Brain microvascular endothelial cell (primary cell): ENCODE measurements around the gene CDKN1A.

ENCODE experiments used
- DNase-seq: peaks from one replicate; pipeline ENCODE4 v3.0.0-alpha.2; 2020
- H3K27ac ChIP-seq: fragments of 250-450 bp; sonication (Bioruptor Pico); 2 replicates; pipeline ENCODE4 v1.5.1; 2020; ENCODE audit warnings: mild to moderate bottlenecking, moderate library complexity
- H3K27me3 ChIP-seq: fragments of 250-450 bp; sonication (Bioruptor Pico); replicated peaks from 2 replicates; pipeline ENCODE4 v1.5.1; 2020; ENCODE audit warnings: mild to moderate bottlenecking
- H3K36me3 ChIP-seq: fragments of 250-450 bp; sonication (Bioruptor Pico); replicated peaks from 2 replicates; pipeline ENCODE4 v1.5.1; 2020; ENCODE audit warnings: mild to moderate bottlenecking
- H3K4me3 ChIP-seq: 2 replicates; pipeline ENCODE4 v1.5.1; 2011; ENCODE audit warnings: low read depth, mild to moderate bottlenecking, control low read depth, low read length, moderate library complexity
- in situ Hi-C: cut with HindIII; loops from 2 replicates; pipeline ENCODE4 v1.10.0; 2017; ENCODE audit warnings: low sequenced_read_pairs, low pct_ligation_motif_present
- TF ChIP-seq, protein P1 (sequence below): IDR thresholded peaks from 2 replicates; pipeline ENCODE4 v1.5.1; 2011; ENCODE audit warnings: low read depth, mild to moderate bottlenecking, moderate library complexity, low read length, control low read depth, inconsistent platforms; ENCODE audit errors: missing control alignments

CDKN1A gene

DNA sequence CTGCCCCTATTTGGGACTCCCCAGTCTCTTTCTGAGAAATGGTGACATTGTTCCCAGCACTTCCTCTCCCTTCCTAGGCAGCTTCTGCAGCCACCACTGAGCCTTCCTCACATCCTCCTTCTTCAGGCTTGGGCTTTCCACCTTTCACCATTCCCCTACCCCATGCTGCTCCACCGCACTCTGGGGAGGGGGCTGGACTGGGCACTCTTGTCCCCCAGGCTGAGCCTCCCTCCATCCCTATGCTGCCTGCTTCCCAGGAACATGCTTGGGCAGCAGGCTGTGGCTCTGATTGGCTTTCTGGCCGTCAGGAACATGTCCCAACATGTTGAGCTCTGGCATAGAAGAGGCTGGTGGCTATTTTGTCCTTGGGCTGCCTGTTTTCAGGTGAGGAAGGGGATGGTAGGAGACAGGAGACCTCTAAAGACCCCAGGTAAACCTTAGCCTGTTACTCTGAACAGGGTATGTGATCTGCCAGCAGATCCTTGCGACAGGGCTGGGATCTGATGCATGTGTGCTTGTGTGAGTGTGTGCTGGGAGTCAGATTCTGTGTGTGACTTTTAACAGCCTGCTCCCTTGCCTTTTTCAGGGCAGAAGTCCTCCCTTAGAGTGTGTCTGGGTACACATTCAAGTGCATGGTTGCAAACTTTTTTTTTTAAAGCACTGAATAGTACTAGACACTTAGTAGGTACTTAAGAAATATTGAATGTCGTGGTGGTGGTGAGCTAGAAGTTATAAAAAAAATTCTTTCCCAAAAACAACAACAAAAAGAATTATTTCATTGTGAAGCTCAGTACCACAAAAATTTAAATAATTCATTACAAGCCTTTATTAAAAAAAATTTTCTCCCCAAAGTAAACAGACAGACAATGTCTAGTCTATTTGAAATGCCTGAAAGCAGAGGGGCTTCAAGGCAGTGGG, 2.1 kb upstream of the CDKN1A start:
- TF ChIP-seq, protein P1, sequence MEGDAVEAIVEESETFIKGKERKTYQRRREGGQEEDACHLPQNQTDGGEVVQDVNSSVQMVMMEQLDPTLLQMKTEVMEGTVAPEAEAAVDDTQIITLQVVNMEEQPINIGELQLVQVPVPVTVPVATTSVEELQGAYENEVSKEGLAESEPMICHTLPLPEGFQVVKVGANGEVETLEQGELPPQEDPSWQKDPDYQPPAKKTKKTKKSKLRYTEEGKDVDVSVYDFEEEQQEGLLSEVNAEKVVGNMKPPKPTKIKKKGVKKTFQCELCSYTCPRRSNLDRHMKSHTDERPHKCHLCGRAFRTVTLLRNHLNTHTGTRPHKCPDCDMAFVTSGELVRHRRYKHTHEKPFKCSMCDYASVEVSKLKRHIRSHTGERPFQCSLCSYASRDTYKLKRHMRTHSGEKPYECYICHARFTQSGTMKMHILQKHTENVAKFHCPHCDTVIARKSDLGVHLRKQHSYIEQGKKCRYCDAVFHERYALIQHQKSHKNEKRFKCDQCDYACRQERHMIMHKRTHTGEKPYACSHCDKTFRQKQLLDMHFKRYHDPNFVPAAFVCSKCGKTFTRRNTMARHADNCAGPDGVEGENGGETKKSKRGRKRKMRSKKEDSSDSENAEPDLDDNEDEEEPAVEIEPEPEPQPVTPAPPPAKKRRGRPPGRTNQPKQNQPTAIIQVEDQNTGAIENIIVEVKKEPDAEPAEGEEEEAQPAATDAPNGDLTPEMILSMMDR, result no peak
- in situ Hi-C loops, result no loop called here
- H3K27me3 ChIP-seq, result no peaks in the 10 kb centered on the region
- H3K4me3 ChIP-seq, result no peak overlapping the region
- DNase-seq, result no peak
- peak overlapping the region; percentile 33 for H3K27ac ChIP-seq
- no peaks in the 10 kb centered on the region for H3K36me3 ChIP-seq

DNA sequence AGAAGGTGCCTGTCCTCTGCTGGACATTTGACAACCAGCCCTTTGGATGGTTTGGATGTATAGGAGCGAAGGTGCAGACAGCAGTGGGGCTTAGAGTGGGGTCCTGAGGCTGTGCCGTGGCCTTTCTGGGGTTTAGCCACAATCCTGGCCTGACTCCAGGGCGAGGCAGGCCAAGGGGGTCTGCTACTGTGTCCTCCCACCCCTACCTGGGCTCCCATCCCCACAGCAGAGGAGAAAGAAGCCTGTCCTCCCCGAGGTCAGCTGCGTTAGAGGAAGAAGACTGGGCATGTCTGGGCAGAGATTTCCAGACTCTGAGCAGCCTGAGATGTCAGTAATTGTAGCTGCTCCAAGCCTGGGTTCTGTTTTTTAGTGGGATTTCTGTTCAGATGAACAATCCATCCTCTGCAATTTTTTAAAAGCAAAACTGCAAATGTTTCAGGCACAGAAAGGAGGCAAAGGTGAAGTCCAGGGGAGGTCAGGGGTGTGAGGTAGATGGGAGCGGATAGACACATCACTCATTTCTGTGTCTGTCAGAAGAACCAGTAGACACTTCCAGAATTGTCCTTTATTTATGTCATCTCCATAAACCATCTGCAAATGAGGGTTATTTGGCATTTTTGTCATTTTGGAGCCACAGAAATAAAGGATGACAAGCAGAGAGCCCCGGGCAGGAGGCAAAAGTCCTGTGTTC, 1.3 kb upstream of the CDKN1A start:
- H3K4me3 ChIP-seq, result no peak overlapping the region
- H3K27me3 ChIP-seq, result no peaks in the 10 kb centered on the region
- no peaks in the 10 kb centered on the region for H3K36me3 ChIP-seq
- H3K27ac ChIP-seq, result peak overlapping the region; percentile 7
- TF ChIP-seq, protein P1, result no peak
- in situ Hi-C loops, result no loop called here
- no peak for DNase-seq

DNA sequence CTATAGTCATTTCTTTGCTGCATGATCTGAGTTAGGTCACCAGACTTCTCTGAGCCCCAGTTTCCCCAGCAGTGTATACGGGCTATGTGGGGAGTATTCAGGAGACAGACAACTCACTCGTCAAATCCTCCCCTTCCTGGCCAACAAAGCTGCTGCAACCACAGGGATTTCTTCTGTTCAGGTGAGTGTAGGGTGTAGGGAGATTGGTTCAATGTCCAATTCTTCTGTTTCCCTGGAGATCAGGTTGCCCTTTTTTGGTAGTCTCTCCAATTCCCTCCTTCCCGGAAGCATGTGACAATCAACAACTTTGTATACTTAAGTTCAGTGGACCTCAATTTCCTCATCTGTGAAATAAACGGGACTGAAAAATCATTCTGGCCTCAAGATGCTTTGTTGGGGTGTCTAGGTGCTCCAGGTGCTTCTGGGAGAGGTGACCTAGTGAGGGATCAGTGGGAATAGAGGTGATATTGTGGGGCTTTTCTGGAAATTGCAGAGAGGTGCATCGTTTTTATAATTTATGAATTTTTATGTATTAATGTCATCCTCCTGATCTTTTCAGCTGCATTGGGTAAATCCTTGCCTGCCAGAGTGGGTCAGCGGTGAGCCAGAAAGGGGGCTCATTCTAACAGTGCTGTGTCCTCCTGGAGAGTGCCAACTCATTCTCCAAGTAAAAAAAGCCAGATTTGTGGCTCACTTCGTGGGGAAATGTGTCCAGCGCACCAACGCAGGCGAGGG, 594 bp upstream of the CDKN1A start:
- TF ChIP-seq, protein P1, result no peak
- peak overlapping the region; percentile 27 for H3K4me3 ChIP-seq
- H3K27ac ChIP-seq, result peak overlapping the region; percentile 79
- no peaks in the 10 kb centered on the region for H3K27me3 ChIP-seq
- in situ Hi-C loops, result no loop called here
- peaks cover 6% of the 10 kb centered on the region for H3K36me3 ChIP-seq
- DNase-seq, result no peak

DNA sequence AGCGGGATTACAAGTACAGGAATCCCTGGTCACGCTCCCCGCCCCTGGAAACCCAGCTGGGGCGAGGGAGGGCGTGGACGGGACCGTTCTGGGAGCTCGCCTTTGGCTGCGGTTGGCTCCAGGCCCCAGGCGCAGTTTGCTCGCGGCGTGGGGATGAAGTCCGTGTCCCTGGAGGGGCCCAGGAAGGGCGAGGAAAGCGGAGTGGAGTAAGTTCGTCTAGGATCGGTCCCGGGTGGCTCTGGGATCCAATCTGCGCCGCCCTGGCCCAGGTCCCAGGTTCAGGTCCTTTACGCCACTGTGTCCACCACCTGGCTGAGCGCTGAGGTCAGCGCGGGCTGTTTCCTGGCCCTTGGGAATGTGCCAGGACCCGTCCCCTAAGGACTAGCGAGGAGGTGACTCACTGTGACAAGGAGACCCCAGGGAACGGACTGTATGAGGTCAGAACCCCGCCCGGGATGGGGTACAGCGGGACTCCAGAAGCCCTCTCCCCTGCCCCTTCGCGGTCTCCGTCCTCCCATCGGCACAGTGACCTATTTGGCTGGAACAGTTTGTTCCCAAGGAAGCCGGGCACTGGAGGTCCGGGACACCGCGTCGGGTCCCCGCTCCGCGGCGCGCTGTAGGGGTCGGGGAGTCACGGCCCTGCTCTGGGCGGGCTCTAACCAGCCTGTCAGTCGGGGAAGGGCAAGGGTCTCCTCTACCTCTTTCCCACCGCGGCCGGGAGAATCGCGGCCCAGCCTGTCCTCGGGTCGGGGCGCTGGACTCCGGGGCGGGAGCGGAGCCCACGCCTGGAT, 724 bp downstream of the CDKN1A start:
- TF ChIP-seq, protein P1, result no peak
- H3K36me3 ChIP-seq, result peaks cover 15% of the 10 kb centered on the region
- peak overlapping the region; percentile 79 for H3K27ac ChIP-seq

More for the DNA sequence above, 724 bp downstream of the CDKN1A start:
- in situ Hi-C loops, result no loop called here
- Histone ChIP-seq H3K4me3 (peak overlapping the region; percentile 95), H3K27me3 (no peaks in the 10 kb centered on the region)
- no peak for DNase-seq
